Stimulated activated CD4-positive, alpha-beta T cell treated with anti-CD3 and anti-CD28 coated beads, Interleukin-1b, Interleukin-23, amount 100 ng/mL, for 1 hour (primary cell): ENCODE data around the gene SORT1.
"Not testable (repeated sequence)": the region's sequence is repeated elsewhere in the genome, so short reads cannot be mapped to it uniquely, and the experiment has no call there.

Experiments
- DNase-seq, 2 donors: peaks; one replicate each; pipeline ENCODE4 v3.0.0-alpha.2; 2020; ENCODE audit warnings: low read depth in 2 of 2

SORT1 gene

DNA sequence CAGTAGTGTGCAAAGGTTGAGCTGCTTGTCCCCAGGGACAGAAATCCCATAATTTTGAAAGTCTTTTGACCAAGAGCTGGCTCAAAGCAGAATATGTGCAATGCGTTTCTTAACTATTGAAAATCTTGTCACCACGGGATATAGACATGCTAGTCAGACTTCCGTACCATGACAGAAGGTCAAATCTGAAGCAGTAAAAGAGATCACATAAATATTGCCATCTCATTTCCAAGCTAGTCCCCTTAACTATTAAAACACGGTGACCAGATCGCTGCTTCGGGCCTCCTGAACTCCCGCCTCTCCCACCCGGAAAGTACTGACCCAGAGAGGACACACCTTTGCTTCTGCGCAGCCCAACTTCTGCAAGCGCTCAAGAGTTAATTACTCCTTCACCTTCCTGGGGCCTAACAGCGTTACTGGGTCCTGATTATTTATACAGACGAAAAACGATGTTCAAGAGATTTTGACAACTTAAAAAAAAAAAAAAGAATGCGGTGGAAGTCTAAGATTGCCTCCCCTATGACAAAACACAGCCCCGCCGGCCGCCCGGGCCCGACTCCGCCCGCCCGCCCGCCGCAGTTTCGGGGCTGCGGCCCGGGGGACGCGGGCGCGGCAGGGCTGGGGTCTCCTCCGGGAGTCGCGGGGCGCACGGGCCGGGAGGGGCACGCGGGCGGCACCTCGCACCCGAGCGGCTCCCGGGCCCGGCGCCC is 692 bp downstream of the SORT1 start:
- no peak for DNase-seq

DNA sequence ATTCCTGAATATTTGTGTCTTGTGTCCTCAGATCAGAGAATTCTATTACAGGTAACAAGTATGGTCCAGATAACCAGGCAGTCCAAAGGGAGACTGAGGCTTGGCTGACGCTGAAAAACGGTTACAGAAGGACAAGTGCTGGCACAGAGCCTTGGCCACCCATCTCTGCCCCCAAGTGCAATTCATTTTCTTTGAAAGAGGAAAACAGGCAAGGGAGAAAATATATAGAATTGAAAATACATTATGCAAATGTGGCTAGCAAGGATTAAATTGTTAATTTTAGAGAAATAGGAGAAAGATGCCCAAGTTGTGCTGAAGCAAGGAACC is 1.2 kb downstream of the SORT1 start:
- DNase-seq, result no peak

DNA sequence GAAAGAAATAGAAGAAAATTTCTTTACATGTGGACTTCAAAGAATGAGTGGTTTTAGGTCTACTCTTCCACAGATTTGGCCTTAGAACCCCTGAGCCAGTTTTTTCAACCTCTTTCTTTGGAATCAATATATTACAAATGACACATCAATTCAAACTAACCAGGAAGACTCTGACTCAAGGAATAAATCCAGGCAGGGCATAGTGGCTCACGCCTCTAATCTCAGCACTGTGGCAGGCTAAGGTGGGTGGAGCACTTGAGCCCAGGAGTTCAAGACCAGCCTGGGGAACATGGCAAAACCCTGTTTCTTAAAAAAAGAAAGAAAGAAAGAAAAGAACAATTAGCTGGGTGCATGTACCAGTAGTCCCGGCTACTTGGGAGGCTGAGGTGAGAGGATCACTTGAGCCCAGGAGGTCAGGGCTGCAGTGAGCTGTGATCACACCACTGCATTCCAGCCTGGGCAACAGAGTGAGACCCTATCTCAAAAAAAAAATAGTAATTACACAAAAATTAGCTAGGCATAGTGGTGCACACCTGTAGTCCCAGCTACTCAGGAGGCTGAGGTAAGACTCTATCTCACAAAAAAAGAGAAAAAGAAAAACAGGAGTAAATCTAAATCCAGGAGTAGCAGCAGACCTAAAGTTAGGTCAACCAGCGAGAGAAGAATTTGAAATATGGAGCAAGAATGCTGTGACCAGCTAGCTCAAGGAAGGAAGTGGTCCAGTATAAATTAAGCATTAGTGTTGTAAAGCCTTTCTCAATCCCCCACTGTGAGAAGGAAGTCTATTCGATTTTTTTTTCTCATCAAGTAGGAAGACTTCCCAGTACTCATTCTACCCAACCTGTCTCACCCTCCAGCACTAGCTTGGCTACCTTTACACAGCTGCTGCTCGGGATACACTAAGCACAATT is 1.9 kb downstream of the SORT1 start:
- DNase-seq, result no peak

DNA sequence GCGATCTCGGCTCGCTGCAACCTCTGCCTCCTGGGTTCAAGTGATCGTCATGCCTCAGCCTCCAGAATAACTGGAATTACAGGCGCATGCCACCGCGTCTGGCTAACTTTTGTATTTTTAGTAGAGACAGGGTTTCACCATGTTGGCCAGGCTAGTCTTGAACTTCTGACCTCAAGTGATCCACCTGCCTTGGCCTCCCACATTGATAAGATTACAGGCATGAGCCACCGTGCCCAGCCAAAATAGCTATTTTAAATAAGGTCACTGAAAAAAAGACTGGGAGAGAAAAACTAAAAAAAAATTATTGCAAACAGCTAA is 2.5 kb downstream of the SORT1 start:
- not testable (repeated sequence) for DNase-seq

DNA sequence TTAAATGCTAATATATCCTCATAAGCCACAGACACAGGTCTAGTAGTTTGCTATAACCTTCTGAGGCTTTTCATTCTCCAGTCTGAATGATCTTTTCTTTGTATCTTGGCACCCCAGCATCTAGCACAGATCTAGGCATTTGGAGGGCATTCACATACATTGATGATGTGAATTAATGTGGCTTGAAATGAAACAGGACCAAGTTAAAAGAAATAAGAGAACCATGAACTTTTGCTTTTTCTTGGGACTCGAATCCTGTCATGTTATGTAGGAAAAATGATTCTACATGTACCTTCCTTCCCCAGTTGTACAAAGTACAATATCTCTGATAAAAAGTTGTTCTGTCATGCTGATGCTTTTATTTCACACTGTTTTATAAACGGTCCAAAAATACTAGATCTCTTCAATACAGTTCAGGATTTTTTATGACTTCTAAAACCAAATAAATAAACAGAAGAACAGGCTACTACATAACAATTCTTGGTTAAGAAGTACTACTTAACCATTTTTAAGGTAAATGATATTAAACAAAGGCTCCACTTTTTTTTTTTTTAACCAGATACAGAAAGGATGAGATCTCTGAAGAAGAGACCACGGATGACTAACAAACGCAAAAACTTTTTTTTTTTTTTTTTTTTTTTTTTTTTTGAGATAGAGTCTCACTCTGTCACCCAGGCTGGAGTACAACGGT is 3.0 kb downstream of the SORT1 start:
- DNase-seq, result no peak

DNA sequence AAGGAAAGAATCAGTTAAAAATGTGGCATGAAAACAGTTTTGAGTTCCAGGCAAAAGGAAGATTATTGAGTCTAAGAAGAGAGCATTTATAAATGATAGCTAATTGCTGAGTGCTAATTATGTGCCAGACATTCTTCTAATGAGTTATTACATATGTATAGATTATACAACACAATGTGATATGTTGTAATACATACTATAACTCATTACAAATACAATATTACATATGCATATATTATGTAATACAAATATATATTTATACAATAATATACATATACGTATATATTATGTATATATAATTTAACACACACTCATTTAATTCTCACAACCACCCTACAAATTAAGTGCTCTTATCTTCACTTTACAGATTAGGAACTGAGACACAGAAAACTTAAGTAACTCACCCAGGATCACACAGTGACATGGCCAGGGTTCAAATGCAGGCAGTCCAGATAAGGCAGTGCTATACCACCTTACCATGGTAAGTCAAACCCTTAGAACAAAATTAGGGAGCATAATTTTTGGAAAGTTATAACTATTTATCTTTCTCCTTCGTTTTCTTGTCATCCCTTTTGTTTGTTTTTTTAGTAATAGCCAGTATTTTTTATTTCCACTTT is 4.0 kb downstream of the SORT1 start:
- no peak for DNase-seq

DNA sequence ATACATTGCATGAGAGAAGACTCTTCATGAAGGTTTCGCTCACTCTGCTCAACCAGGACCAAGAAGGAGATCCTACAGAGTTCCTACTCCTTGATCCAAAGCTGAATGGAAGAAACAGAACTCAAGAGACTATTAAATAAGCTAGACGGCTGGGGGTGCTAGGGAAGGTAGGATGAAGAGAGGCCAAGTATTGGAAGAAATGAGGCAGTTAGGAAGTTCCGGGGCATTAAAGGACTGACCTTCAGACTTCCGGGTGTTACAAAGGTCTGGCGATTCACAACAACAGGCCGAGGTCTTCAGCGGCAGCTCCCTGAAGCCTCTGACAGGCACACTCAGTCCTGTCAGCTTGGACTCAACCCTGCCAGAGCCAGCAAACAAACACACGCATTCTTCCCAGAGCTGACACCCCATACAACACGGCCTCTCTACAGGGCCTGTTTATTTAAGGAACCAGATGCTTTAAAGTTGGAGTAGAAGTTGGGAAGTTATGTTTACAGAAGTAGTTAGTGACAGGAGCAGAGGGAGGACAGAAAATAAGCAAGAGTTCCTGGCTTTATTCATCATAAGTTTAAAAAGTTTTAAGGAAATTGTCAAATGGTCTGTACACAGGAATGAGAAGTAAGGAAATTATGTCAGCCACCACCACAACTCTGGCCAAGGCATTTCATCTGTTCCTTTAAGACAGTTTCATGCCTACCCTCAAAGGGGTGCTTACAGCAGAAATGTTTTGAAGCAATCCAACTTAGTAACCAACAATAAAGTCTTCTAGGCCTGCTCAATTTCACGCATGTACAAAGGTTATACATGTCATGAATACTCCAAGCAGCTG is 4.7 kb downstream of the SORT1 start:
- no peak for DNase-seq

DNA sequence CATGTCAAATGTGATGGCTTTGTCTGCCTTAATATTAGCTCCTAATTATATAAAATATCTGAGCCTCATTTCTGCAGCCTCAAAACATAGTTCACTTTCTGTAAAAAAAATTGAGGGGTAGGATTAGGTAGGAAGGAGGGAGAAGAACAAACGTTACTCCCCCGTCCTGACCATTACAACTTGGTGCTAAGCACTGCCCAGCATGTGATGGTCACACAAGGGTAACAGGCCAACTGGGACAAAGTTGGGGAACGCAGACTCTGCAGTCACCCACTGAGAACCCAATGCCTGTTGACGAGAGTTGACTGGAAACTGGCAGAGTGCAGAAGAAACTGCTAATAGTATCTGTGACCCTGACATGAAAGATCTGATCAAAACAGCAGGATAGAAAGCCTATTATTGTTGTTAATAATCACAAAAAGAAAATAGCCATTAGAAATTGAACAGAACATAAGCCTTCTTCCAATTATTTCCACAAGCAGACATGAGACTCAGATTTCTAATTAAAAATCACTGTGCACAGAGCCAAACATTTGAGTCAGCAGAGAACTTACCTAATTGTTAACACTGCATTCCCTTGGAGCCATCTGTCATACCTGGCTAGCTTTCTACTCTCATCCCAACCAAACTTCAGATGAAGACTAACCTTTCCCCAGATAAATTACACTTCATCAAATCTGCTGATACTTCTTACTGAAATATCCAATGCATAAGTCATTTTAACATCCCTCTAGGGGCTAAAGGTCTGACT is 5.5 kb downstream of the SORT1 start:
- DNase-seq, result no peak

DNA sequence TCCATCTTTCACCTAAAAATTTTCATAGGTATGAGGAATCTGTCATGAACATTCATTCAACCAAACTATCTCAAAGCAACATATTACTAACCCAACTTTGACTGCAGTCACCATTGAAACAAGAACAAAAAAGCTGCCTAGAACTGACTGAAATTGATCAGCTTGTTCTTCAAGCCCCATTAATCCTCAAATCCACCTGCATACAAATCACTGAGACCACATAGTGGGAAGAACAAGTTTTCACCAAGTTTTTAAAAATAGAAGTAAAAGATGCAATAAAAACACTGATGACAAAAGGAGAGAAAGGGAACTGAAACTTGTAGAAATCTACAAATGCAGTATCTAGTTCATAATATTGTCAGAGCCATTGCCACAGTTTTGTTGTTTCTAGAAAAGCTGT is 6.1 kb downstream of the SORT1 start:
- no peak for DNase-seq

DNA sequence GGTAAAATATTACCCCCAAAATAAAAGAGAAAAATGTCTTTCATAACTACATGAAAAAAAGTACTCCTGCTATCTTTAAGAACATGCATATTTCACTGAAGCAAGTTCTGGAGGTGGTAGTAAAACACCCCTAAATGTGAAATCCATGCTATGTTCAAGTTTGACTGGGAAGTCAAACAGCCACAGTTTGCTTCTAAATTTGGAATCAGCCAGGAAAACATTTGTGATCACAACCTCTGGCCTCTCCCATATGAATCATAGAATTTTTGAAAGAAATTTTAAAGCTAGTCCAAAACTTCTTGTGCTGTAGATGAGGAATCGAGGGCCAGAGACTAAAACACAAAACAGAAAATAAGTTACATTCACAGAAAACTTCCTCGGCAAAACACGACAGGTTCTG is 6.6 kb downstream of the SORT1 start:
- DNase-seq, result no peak

DNA sequence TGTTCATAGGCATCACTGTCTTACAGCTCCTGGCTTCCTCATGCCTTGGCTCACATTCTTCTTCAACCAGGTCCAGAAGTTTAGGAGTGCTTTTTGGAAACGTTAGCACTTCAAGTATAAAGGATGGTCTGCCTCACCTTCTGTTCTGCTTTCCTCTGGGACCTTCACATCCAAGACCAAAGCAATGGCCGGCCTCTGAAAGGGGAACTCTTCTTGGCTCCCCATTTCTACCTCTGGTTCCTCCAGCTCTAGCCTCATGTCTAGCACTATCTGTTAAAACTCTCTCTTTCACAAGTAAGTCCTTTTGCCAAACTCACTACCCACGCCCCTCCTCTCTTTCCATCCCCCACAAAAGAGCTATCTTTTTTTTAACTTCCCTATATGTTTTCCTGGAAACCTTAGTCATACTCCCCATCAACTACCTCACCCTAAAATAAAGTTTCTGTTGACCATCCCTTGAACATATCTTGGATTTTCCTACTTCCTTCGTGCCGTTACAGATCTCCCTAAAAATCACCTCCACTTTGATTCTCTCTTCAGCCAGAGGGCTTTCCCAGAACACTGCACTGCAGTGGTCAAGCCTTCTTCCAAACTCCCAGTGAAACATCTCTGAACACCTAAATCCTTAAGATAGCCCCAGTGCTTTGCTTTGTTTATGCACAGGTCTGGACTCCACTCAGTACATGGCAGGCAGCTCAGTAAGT is 7.9 kb downstream of the SORT1 start:
- DNase-seq, result no peak

DNA sequence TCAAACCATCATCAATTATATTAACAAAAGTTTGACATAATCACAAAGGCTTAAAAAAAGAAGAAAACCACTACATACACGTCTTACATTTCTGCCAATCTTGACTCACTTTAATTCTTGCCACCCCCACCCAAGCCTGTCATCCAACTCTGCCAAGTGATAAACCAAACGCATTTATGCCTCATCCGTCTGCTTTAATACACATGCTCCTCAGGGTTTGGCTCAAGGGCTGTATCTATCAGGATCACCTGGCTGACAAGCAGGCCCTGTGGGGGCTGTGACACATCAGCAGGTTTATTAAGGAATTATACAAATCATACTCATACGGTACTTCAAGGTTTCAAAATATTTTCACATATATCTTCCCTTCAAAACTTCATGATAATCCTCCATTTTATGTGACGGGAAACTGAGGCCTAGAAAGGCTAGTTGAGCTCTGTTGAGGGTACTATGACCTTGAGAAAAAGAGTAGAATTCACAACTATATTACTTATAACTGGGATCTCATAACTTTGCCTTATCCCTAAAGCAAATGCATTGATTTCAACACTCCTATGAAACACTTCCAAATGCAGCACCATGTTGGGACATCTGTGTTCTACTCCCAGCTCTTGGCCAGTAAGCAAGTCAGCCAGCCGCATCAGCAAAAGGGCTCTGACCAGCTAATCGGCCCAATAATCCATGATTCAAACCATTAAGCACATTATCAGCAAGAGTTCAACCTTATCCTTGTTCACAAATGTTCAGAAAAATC is 8.7 kb downstream of the SORT1 start:
- DNase-seq, result no peak

DNA sequence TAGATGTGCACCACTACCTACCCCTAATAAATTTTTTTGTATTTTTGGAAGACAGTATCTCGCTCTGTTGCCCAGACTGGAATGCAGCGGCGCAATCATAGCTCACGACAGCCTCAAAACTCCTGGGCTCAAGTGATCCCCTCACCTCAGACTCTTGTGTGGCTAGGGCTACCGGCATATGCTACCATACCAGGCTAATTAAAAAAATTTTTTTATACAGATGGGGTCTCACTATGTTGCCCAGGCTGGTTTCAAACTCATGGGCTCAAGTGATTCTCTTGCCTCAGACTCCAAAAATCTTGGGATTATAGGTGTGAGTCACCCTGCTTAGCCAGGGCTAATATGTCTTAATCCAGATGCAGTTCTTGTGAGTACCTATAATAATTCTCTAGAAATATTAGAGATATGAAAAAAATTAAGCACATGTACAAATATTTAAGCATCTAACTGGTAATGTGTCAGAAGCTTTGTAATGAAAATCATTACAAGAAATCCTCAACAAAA is 9.5 kb downstream of the SORT1 start:
- no peak for DNase-seq

DNA sequence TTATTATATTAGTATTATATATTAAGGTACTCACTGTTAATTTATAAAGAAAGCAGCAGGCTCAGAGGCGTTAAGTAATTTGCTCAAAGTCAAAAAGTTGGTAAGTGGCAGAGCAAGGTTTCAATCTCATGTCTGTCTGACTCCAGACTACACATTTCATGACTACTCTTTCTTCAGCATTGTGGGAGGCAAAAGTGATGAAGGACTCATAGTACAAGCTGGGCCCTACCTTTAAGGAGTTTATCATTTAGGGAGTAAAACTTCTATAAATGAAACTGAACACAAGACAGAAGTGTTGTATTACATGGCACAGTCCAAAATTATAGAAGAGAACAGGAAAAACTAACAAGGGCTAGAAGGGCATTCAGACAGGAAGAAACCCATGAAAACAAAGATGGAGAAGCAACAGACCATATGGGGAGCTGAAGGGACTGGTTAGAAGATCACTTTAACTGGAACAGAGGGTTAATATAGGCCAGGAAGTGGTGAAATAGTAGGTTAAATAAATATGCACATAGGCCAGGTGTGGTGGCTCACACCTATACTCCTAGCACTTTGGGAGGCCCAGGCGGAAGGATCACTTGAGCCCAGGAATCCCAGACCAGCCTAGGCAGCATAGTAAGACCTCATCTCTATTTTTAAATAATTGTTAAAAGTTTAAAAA is 11.5 kb downstream of the SORT1 start:
- DNase-seq, result no peak

DNA sequence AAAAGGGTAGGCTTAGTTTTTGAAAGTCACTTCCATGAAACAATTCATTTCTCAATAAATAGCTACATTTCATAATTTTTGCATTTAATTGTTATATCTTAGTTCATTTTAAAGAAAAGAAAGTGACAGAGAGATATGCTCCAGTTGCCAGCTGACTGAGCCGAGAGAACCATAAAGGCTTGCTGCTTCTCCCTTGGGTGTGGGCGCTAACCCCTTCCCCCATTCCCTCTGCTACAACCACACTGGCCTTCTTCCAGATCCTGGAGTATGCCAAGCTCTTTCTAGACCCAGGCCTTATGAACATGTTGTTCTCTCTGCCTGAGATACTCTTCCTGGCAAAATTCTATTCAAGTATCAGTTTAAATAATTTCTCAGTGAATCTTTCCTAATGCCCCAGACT is 12.3 kb downstream of the SORT1 start:
- DNase-seq, result no peak

DNA sequence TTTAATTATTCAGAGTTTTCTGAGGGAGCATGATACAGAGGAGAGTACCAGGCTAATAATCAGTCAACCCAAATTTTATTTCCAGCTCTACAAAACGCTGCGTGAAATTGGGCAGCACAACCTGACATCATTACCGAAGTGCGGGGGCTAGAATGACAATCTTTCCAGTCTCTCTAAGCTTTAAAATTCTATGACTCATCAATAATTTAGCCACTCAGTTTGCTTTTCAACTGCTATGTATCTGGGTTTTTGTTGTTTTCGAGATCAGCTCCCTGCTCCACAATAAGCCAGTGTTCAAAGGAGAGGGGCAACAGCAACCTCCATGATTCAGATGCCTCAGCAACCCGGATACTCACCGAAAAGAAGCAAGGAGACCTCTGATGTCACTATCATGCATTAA is 13.9 kb downstream of the SORT1 start:
- DNase-seq, result no peak

DNA sequence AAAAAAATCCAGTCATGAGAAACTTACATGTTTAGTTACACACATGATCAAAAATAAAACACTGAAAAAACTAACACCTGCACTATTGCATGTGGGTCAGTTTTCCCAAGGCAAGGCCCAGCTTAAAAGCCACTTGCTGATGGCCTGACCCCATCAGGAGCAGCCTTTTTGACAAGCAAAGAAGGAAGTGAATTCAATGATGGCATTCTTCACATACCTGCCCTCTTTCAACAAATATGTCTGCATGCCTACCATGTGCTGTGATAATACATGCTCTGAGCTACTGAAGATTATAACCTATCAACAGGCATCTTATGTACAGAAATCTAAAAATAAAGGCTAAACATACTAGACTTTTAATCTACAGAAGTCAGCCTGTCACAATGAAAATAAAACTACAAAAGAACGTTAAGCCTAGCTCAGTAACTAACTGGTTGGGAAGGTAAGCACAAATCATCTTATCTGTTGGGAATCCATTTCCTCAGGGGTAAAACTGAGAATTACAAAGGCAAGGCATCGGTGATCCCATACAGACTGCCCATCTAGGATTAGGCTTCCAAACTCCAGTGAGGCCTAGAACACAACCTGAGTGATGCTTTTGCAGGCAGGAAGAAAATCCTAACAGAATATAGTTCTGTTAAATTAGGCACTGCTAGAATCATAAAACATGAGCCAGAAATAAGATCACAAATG is 14.5 kb downstream of the SORT1 start:
- no peak for DNase-seq

DNA sequence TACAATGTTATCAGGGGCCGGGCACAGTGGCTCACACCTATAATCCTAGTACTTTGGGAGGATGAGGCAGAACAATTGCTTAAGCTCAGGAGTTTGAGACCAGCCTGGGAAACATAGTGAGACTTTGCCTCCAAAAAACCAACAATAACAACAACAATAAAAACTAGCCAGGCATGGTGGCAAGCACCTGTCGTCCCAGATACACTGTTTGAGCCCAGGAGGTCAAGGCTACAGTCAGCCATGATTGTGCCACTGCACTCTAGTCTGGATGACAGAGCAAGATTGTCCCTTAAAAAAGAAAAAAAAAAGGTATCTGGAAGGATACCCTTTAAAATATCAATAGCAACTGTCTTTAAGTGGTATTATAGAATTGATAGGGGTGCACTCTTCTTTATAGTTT is 16.1 kb downstream of the SORT1 start:
- no peak for DNase-seq
